GM18511 (cell line): Measurements from ENCODE around the gene ABCG5.

Experiments
- ATAC-seq: cut with Tn5 transposase; IDR thresholded peaks from one replicate; pipeline ENCODE4 v1.9.1; 2021; ENCODE audit warnings: mild to moderate bottlenecking, moderate library complexity; ENCODE audit not compliant: unreplicated experiment

The ABCG5 gene

DNA sequence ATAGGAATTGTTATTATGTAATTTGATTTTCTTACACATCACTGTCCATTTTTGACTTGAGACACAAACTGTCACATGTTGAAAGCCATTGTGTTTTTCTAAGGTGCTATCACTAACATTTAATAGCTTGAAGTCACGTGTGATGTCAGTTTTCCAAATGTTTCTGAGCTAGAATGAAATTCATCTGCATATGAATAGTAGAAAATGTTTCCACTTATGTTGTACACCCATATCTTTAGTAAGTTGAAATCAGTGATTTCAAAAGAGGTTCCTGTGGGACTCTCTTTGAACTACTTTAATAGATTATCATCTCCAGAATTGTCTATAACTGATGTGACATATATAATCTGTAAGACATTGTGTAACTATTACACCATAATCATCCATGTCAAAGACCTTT lies 27.8 kb downstream of the ABCG5 start:
- no peak for ATAC-seq

DNA sequence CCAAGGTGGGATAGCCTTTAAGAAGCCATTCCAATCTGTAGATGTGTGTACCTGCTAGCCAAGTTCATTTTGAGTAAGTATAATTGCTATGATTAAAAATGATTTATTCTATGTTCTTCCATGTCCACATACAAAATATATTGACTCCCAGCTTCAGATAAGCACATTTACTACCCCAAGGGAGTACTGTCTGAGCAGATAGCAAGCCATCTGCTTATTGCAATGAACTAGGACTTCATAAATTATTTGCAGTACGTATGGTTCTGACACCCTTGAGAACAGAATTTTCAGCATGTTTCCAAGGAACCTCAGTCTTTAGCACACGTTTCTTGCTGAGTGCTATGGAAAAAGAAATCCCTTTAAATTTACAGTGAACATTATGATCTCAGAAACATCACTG lies 28.2 kb downstream of the ABCG5 start:
- ATAC-seq, result no peak

DNA sequence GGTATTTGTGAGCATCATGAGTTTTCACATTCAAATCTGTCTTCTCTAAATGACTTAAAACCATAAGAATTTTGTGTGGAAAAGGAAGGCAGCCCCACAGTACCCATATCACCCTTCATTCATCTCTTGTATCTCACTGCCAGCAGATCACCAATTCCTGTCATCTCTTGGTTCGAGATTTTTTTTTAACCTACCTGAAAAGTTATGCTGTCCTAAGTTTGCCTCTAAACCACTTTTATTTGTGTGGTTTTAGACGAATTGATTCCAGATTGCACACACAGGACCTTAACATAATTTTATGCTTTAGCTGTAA lies 32.0 kb downstream of the ABCG5 start:
- no peak for ATAC-seq

DNA sequence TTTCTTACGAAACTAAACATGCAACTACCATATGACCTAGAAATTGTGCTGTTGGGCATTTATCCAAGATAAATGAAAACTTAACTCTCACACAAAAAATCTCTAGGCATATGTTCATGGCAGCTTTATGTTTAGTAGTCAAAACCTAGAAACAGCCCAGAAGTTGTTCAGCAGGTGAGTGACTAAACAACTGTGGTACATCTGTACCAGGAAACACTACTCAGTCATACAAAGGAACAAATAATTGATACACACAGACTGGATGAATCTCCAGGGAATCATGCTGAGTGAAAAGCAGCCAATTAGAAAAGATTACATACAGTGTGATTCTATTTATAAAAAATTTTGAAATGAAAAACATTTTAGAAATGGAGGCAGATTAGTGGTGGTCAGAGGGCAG lies 35.5 kb downstream of the ABCG5 start:
- ATAC-seq, result no peak

DNA sequence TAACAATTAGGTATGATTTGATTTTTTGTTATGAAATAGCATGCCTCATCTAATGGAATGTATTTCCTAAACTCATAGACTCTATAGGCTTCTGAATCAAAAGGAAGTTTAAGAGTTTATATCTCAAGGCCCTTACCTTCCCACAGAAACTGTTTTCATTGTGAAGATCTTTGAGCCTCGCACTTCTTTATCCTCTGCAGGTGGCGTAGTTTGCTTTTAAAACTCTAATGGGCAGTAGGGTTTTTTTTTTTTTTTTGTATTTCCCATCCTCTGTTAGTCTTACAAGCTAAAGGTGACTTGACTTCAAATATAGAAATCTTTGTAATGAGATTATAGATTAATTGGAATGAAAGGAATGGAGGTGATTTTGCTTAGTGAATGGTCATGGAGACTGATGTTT lies 36.5 kb downstream of the ABCG5 start:
- no peak for ATAC-seq

DNA sequence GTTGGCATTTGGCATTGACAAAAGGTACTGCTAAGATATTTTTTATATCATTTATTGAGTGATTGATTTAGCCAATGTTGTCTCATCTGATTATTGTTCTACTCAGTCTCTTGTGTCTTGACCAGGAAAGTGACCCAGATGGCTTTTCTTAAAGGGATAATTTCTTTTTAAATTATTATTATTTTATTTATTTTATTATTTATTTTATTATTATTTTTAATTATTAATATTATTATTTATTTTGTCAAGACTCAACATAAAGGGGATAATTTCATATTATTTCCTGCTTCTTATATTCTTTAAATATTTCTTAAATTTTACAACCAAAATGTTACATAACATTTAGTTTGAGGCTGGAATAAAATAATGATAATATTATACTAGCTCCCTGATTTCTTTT lies 37.7 kb downstream of the ABCG5 start:
- ATAC-seq, result no peak

DNA sequence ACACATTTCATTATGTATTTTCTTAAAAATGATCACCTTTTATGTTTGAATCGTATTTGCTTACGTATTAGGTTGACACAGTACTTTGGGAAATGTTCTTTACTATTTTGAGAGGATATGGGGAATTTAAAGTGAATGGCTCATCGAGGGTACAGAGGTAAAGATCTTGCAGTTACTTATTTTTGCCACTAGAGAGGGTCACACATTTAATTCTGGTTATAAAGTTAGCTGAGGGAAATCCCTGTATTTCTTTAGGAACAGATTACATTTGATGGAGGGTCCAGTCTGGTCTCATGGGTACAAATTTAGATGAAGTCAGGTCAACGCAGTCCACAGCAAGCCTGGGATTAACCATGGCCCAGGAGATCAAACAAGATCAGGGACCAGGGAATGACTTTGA lies 40.3 kb downstream of the ABCG5 start:
- ATAC-seq, result no peak

DNA sequence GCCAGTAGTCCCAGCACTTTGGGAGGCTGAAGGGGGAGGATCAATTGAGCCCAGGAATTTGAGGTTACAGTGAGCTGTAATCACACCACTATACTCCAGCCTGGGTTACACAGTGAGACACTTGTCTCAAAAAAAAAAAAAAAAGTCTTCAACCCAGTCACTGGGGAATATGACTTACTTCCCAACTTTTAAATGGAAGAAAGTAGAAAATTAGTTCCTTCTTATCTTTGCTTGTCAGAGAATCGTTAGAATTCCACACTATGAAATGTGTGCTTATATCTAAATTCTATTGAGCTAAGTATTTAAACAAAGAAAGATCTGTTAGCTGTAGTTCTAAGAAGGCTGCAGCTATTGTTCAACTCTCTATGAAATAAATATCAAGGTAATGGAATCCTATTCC lies 42.4 kb downstream of the ABCG5 start:
- no peak for ATAC-seq

DNA sequence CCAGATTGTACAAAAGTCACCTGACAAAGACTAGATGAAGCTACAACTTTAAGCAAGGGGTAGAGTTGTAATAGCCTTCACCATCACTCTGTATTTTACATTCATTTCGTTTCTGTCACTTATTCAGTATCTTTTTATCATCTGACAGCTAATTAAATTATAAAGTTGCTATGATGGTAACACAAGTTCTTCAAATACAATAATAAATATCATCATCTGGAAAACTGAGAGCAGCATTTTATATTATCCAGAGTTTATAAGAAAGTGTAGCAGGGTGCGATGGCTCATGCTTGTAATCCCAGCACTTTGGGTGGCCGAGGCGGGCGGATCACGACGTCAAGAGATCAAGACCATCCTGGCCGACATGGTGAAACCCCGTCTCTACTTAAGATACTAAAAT lies 43.7 kb downstream of the ABCG5 start:
- no peak for ATAC-seq

DNA sequence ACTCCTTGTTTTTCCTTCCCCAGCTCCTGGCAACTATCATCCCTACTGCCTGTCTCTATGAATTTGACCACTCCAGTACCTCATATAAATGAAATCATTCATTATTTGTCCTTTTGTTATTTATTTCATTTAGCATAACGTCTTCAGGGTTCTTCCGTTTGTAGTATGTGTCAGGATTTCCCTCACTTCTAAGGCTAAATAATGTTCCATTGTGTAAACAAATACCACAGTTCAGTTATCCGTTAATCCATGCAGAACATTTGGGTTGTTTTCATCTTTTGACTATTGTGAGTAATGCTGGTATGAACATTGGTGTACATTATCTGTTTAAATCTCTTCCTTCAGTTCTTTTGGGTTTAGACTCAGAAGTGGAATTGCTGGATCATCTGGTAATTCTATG lies 46.0 kb downstream of the ABCG5 start:
- no peak for ATAC-seq

DNA sequence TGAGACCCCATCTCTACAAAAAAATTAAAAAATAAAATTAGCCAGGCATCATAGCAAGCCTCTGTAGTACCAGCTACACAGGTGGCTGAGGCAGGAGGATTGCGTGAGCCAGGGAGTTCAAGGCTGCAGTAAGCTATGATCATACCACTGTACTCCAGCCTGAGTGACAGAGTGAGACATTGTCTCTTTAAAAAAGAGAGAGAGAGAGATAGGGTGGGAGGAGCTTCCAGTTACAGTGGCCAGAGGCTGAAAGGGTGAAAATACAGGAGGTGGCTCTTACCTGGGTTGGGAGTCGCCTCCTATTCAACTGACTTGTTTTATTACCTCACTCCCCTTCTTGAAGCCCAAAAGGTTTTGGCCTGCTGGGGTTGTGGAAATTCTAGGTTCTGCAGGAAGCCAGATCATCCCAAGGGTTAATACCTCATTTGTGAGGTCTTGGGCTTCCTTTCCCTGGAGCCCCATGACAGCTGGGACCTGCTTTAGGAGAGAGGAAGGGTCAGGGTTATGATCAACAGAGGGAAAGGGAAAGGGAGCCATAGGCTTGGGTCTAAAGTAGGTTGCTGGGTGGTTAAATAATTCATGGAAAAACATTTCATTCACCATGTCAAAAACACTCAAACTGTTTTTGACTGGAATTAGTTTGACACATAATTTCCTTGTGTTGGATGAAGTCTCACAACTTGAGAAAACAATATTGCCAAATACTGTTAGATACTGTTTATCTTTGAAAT lies 47.4 kb downstream of the ABCG5 start:
- no peak for ATAC-seq

DNA sequence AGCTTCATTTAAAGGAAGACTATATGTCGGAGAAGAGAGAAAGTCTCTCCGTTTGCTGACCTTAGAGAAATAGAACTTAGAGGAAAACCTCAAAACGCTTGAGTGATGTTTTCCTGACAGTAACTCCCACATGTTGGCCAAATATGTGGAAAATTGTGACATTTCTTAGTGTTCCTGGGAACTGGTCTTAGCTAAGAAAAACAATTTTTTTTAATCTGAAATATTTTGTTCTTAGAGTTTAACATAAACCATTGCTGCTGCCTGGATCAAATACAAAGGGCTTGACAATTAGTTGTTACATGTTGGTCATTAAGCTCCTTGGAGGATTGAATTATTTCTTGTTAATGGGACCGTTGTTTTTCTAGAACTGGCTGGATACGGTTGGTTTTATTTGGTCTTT lies 48.5 kb downstream of the ABCG5 start:
- ATAC-seq, result no peak

DNA sequence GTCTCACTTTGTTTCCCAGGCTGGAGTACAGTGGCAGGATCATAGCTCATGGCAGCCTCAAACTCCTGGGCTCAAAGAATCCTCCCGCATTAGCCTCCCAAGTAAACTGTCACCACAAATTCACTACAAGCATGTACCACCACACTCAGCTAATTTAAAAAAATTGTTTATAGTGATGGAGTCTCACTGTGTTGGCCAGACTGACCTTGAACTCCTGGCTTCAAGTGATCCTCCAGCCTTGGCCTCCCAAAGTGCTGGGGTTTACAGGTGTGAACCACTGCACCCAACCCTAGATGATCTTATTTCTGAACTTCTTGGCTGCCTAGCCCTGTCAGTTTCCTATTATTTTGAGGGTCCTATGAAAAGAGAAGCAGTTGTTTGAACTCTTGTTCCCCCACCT lies 50.0 kb downstream of the ABCG5 start:
- no peak for ATAC-seq

DNA sequence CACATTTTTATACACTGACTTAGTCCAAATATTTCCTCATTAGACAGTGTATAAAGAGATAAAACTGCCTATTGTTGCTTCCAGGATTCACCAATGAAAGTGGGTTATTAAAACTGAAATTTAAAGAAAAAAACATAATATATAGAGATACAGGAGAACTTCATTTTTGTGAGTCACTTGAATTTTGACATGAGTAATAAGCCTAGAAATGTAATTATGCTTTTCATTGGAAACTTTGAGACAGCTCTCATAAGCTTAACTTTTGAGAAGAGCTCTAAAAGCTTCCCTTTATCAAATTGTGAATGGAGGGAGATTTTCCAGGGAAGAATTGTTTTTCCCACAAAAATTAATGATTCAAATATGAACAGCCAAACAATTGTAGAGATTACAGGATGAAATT lies 50.7 kb downstream of the ABCG5 start:
- no peak for ATAC-seq

DNA sequence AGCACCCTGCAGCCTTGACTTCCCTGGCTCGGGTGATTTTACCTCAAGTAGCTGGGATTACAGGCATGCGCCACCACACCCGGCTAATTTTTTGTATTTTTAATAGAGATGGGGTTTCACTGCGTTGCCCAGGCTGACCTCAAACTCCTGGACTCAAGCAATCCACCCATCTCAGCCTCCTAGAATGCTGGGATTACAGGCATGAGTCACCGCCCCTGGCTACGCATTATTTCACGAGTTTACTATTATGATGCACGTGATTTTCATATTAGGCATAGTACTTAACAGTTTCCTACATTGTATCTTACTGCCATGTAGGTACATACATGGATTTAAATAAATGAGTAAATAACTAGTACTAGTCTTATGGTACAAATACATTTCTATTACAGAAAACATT lies 60.4 kb downstream of the ABCG5 start:
- ATAC-seq, result no peak

DNA sequence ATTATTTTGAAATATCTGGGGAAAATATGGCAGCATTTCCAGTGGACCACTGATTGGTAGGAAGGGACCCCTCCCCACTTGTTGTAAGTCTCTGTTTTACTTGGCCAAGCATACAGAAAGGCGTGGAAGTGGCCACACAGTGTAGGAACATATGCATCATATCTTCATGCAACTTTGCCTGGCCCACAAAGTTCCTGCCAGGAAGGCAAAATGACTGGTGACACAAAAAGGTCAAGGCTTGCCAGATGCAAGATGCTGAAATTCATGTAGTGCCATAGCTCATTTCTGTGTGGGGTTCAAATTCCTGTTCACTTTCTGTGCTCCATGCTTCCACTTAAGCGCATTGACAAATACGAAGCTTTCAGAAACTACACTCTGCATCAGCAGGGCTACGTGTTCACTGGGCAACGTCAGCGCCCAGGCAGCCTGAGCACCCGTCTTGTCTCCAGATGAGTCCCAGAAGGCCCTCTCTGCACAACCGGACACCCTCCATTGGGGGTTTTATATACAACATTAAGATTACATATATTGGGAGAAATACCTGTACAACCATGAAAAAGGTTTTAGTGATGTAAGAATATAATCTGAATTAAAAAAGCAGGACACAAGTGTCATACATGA lies 61.2 kb downstream of the ABCG5 start:
- no peak for ATAC-seq

DNA sequence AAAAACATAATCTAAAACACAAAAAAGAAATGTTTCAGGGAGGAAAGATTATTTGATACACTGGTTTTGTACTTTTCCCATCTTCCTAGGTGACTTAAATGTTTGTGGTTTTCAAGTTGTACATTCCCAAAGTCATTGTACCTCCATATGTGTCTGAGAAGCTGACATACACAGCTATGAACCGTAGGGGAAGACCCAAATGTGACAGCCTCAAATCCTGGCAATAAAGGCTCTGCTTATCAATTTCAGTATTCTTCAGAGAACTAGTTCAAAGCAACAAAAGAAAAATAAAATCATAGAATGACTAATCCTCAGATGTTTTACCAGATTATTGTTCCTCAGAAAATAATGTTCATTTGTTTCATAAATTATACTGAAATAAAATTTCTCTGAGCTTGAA lies 62.3 kb downstream of the ABCG5 start:
- no peak for ATAC-seq

DNA sequence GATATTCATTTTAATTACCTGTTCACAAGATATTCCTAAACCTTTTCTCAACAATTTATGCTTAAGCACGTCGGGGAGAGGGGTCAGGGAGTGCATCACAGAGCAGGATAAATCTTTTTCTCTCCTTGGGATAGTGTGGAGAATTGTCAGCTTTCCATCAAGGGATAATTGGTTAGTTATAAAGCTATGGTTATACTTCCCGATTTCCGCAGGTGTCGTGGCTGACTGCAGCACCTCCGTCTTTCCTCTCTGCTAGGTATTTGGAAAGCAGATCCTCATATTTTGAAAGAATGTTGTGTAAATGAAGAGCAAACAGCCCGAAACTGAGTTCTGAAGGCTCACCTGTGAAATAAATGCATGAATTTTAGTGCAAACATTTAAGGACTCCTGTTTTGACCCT lies 64.0 kb downstream of the ABCG5 start:
- no peak for ATAC-seq

DNA sequence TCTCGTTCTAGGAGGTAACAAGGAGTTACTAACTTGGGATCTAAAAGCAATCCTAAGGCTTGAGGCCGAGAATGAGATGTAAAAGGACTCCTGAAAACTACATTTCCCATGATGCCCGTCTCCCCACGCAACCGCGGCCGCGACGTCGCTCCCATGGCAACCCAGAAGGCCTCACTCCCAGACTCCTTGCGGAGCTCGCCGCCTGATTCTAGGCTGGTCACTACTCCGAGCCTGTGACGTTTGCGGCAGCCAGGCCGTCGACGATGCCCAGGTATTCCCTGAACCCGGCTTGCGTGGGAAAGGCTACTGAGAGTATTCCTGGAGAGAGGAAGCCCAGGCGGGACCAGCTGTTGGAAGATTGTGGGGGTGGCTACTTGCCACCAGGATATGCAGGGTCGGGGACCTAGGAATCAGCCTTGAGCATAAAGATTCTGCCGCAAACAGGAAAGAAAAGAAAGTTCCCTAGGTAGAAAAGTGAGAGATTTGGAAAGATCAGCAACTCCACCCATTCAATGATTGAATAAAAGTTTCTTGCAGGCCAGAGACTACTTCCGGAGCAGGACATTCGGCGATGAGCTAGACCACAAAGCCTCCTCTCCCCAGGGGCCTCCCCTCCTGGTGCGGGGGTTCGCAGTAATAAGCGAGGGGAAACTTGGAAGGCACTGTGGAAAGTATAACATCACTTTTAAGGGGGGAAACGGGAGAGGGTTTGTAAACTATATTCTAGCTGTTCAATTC lies 64.6 kb downstream of the ABCG5 start, which contains the start of gene DYNC2LI1:
Gene DYNC2LI1, plus strand, starts transcription at position 164 of the 738 bp plus-strand sequence. Its CDS starts 100 bp downstream, at position 264.
- peak; percentile 100 for ATAC-seq

DNA sequence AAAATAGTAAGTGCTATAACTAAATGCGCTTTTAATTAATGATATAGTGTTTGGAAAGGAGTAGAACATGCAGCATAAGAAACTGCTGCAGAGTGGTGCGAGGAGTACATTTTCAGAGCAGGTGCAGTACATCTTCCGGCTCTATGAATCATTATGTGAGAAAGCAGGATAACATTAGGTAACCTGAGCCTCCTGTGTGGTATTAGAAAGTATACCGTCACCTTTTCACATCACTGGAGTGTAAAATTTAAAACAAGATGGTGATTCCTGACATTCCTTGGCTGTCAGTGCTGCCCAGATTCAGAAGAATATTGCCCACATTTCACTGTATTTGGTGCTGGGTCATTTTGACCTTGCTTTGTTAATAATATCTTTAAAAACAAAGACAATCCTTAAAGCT lies 72.6 kb downstream of the ABCG5 start:
- ATAC-seq, result no peak

DNA sequence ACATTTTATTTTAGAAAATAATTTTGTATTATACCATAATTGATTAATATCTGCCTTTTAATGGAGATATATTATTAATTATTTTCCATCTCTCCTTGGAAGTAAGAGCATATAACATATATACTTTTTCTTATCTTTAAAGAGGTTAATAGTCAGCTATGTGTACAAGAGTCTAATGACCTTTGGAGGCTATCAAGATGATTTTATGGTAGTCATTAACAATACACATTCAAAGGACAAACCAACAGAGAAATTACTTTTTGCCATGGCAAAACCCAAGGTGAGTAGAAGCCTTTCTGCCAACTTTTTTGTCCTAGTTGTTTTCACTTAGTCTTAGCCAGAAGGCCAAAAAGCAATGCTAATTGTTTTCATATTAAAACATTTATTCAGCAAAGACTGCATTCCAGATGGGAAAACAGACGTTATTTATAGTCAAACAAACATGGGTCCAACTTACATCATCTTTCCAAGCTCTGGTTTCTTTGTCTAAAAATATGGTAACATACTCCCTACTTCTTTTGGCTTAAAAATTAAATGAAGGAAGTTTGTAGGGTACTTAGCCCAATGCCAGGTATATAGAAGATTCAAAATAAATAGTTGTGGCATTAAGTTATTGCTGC lies 74.4 kb downstream of the ABCG5 start:
- ATAC-seq, result no peak

DNA sequence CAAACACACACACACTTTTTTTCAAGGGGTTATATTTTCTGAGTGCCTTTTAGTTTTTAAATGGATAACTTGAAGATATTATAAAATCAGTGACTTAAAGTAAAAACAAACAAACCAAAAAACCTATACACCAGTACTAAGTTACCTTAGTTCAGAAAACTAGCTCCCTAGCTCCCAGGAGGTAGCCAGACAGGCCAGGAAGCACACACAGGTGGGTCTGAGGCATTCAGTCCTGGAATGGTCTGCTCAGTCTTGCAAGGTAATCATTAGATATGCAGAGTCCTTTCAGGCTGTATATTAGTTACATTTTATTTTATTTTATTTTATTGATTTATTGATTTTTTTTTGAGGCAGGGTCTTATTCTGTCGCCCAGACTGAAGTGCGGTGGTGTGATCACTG lies 75.5 kb downstream of the ABCG5 start:
- ATAC-seq, result no peak
